ENCODE data around the gene ACADSB.

The ACADSB gene

GRCh38 chr10:123008355-123009104, at the start of gene ACADSB, which contains the start of gene IKZF5:
Gene ACADSB (plus strand): TSS chr10:123009006. CDS start chr10:123009030, 24 bp downstream.
Gene IKZF5 (minus strand): TSS chr10:123008795. CDS start chr10:122998625, 10,170 bp downstream.
- DNase-seq, result peak; percentile 92 to 96

GRCh38 chr10:122962405-122962804, 46.4 kb upstream of the ACADSB start:
- no peak for DNase-seq

GRCh38 chr10:122966879-122967278, 41.9 kb upstream of the ACADSB start:
- DNase-seq, result no peak

GRCh38 chr10:122968698-122969097, 40.1 kb upstream of the ACADSB start:
- DNase-seq, result no peak

GRCh38 chr10:122974023-122974422, 34.8 kb upstream of the ACADSB start:
- DNase-seq, result no peak

GRCh38 chr10:122974543-122975064, 34.2 kb upstream of the ACADSB start:
- no peak for DNase-seq

- peak; percentile 87 to 89 for DNase-seq
Measured at GRCh38 chr10:122980209-122981065, 28.4 kb upstream of the ACADSB start, which contains the start of gene PSTK. Gene PSTK (plus strand): TSS chr10:122980401. CDS start chr10:122980480, 79 bp downstream.

- DNase-seq, result no peak
Measured at GRCh38 chr10:122981066-122981464, 27.7 kb upstream of the ACADSB start.

- DNase-seq, result no peak
Measured at GRCh38 chr10:122983898-122984297, 24.9 kb upstream of the ACADSB start.

GRCh38 chr10:122984708-122985107, 24.1 kb upstream of the ACADSB start:
- DNase-seq, result no peak

- DNase-seq, result no peak
Measured at GRCh38 chr10:122986335-122986734, 22.5 kb upstream of the ACADSB start.

- DNase-seq, result no peak
Measured at GRCh38 chr10:122988501-122988900, 20.3 kb upstream of the ACADSB start.

GRCh38 chr10:122990278-122990677, 18.5 kb upstream of the ACADSB start:
- no peak for DNase-seq

- DNase-seq, result no peak
Measured at GRCh38 chr10:122992031-122992585, 16.7 kb upstream of the ACADSB start.

- DNase-seq, result no peak
Measured at GRCh38 chr10:122993797-122994336, 14.9 kb upstream of the ACADSB start.

GRCh38 chr10:122995936-122996335, 12.9 kb upstream of the ACADSB start:
- no peak for DNase-seq

GRCh38 chr10:122997864-122998263, 10.9 kb upstream of the ACADSB start:
- no peak for DNase-seq

GRCh38 chr10:122998360-122998917, 10.4 kb upstream of the ACADSB start:
- DNase-seq, result no peak

- DNase-seq, result no peak
Measured at GRCh38 chr10:122998934-122999333, 9.9 kb upstream of the ACADSB start.

- no peak for DNase-seq
Measured at GRCh38 chr10:122999347-122999746, 9.5 kb upstream of the ACADSB start.

- no peak for DNase-seq
Measured at GRCh38 chr10:123000155-123000554, 8.7 kb upstream of the ACADSB start.

GRCh38 chr10:123001370-123001769, 7.4 kb upstream of the ACADSB start:
- no peak for DNase-seq

GRCh38 chr10:123004298-123004697, 4.5 kb upstream of the ACADSB start:
- DNase-seq, result no peak

Measured in stimulated activated CD4-positive, alpha-beta T cell treated with anti-CD3 and anti-CD28 coated beads, Interleukin-2, amount 100 ng/mL, for 24 hours (primary cell).